ENCODE data around the gene ITGA7.

DNA sequence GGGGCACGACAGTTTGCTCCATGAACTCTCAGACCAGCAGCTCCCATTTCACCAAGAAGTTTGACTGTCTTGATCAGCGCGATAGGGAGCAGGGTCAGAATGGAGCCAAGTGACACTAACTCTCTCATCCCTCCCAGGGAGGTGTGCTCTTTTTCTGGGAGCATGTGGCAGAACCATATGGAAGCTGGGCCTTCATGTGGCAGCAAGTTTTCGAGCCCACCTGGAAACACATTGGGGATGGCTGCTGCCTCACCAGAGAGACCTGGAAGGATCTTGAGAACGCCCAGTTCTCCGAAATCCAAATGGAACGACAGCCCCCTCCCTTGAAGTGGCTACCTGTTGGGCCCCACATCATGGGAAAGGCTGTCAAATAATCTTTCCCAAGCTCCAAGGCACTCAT, 24.0 kb downstream of the ITGA7 start:
- TF ChIP-seq, protein P1, sequence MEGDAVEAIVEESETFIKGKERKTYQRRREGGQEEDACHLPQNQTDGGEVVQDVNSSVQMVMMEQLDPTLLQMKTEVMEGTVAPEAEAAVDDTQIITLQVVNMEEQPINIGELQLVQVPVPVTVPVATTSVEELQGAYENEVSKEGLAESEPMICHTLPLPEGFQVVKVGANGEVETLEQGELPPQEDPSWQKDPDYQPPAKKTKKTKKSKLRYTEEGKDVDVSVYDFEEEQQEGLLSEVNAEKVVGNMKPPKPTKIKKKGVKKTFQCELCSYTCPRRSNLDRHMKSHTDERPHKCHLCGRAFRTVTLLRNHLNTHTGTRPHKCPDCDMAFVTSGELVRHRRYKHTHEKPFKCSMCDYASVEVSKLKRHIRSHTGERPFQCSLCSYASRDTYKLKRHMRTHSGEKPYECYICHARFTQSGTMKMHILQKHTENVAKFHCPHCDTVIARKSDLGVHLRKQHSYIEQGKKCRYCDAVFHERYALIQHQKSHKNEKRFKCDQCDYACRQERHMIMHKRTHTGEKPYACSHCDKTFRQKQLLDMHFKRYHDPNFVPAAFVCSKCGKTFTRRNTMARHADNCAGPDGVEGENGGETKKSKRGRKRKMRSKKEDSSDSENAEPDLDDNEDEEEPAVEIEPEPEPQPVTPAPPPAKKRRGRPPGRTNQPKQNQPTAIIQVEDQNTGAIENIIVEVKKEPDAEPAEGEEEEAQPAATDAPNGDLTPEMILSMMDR (conservative IDR thresholded peaks at IDR 0.05 in 1 of 2, IDR thresholded peaks at IDR 0.05 in 1 of 2; ENCODE audit: extremely low read depth in 1 of 2, insufficient read depth in 1 of 2, low read depth in 1 of 2, low read length in 2 of 2): no peak
- TF ChIP-seq EZH2 (IDR thresholded peaks at IDR 0.05; ENCODE audit: borderline replicate concordance, low read length): no peak
